EL (cell line): ENCODE data around the gene DHH.

ENCODE experiments used
- DNase-seq: peaks from one replicate; pipeline ENCODE4 v3.0.0-alpha.2; 2016

Gene DHH

GRCh38 chr12:49108958-49109404, 14.4 kb upstream of the DHH start:
- peak; percentile 42 for DNase-seq

DNA sequence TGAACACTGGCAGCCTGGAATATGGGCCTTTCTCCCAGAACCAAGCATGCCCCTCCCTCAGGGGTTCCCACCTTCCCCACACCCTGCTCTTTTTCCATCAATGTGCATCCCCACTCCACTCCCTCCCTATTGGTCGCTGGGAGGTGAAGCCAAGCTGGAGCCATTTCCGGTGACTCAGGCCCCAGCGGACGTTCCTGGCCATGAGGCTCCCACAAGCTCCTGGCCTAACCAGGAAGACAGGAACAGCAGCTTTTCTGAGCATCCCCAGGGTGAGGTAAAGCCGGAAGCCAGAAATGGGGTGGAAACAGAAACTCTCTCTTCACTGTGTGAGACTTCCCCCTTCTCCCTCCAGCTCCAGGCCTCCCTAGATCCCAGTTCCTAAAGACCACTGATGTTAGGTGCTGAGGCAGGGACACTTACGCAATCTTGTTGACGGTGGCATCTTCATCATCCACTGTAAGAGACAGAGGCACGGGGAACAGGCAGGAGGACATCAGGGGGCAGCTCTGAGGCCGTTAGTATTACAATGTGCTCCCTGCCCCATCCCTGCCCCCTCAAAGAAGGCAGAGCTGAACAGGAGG, 11.0 kb upstream of the DHH start:
- no peak for DNase-seq

- no peak for DNase-seq
Observed at GRCh38 chr12:49104822-49105221, 10.2 kb upstream of the DHH start.

DNA sequence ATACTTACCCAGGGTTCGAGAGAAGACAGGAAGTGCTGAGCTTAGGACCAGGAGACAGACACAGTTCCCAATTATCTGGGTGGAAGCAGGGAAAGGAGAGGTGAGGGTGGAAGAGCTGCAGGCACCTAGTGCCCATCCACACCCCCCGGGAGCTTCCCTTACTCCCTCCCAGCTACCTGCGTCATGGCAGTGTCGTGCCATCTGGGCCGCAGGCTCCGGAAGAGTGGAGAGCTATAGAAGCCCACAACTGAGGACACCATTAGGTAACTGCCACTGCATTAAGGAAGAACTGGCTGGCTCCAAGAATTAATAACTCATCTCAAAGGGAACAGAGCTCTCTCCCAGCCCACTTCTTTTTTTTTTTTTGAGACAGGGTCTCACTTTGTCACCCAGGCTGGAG, 5.8 kb upstream of the DHH start:
- no peak for DNase-seq

GRCh38 chr12:49098703-49099102, 4.1 kb upstream of the DHH start:
- DNase-seq = no peak

- peak; percentile 45 for DNase-seq
Observed at GRCh38 chr12:49098035-49098451, 3.4 kb upstream of the DHH start.

- DNase-seq = no peak
Observed at GRCh38 chr12:49097381-49097780, 2.8 kb upstream of the DHH start.

GRCh38 chr12:49094975-49095365, 369 bp upstream of the DHH start:
- DNase-seq = no peak

DNA sequence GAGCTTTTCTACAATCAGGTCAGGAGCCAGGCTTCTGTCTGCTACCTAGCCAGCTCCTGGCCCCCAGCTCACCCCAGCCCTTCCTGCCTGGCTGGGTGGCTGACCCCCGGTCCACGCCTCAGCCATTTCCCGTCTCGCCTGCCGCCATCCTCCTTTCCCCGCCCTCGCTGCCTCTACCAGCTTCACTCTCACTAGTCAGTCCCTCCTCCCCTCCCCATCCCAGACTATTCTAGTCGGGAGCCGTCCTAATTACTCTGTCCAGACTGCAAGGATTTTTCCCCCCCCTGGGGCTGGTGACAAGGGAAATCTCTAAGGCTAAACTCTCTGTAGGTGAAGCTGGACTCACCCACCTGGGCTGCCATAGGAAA, 825 bp downstream of the DHH start:
- no peak for DNase-seq

GRCh38 chr12:49092816-49093406, 1.7 kb downstream of the DHH start:
- DNase-seq = no peak

- DNase-seq = peak; percentile 75
Observed at GRCh38 chr12:49092086-49092815, 2.4 kb downstream of the DHH start.

DNA sequence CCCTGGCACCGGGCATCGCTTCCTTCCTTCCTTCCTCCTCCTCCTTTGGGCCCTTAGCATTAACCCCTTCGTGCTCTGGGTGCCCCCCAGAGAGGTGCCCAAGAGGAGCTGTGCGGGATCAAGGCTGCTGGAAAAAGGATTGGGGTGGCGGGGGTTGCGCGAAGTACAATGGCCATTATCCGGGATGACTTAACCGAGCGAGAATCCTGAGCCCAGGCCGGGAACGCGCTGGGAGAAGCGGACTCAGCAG, 2.8 kb downstream of the DHH start:
- no peak for DNase-seq

- DNase-seq = no peak
Observed at GRCh38 chr12:49091056-49091835, 3.4 kb downstream of the DHH start.

GRCh38 chr12:49089821-49090773, 4.5 kb downstream of the DHH start:
- peak; percentile 68 for DNase-seq

- DNase-seq = no peak
Observed at GRCh38 chr12:49088932-49089330, 5.7 kb downstream of the DHH start.

GRCh38 chr12:49088150-49088931, 6.3 kb downstream of the DHH start:
- peak; percentile 88 for DNase-seq

GRCh38 chr12:49086116-49086515, 8.5 kb downstream of the DHH start:
- DNase-seq = no peak

DNA sequence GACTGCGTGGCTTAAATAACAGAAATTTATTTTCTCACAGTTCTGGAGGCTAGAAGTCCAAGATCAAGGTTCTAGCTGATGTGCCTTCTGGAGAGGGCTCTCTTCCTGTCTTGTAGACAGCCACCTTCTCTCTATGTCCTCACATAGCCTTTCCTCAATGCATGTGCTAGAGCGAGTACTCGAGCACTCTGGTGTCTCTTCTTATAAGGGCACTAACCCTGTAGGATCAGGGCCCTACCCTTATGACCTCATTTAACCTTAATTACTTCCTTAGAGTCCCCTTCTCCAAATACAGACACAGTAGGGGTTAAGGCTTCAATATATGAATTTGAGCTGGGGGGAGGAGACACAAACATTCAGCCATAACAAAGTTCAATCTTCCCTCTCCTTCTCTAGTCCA, 10.2 kb downstream of the DHH start:
- no peak for DNase-seq

- no peak for DNase-seq
Observed at GRCh38 chr12:49079793-49080192, 14.8 kb downstream of the DHH start.

GRCh38 chr12:49070971-49071370, 23.6 kb downstream of the DHH start:
- no peak for DNase-seq

- peak; percentile 98 for DNase-seq
Observed at GRCh38 chr12:49069507-49070346, 24.9 kb downstream of the DHH start, which contains the start of gene RHEBL1. TSS of gene RHEBL1 (minus strand) at chr12:49069979. CDS start at chr12:49069785, 194 bp downstream.
